Skeletal muscle satellite cell (primary cell): ENCODE data around the gene NAALADL1. TPM values are rescaled to one million over a fixed set of nuclear protein-coding genes. Genes with fewer than 3 reads are reported as not detected.

Experiments
- H3K27me3 ChIP-seq: 2 replicates; pipeline ENCODE4 v1.7.0; 2013; ENCODE audit warnings: low read length; ENCODE audit not compliant: control insufficient read depth, insufficient read depth
- H3K36me3 ChIP-seq: 2 replicates; pipeline ENCODE4 v1.7.0; 2013; ENCODE audit warnings: mild to moderate bottlenecking, control low read depth, low read length; ENCODE audit not compliant: insufficient read depth
- H3K4me1 ChIP-seq: 2 replicates; pipeline ENCODE4 v1.7.0; 2013; ENCODE audit warnings: low read length; ENCODE audit not compliant: control insufficient read depth, insufficient read depth
- H3K4me2 ChIP-seq: 2 replicates; pipeline ENCODE4 v1.7.0; 2013; ENCODE audit warnings: mild to moderate bottlenecking, low read length
- H3K4me3 ChIP-seq: 2 replicates; pipeline ENCODE4 v1.7.0; 2013; ENCODE audit warnings: low read length
- H3K9ac ChIP-seq: 2 replicates; pipeline ENCODE4 v1.7.0; 2013; ENCODE audit warnings: mild to moderate bottlenecking, low read depth, low read length, moderate library complexity
- H3K9me3 ChIP-seq: replicated peaks from 2 replicates; pipeline ENCODE4 v1.7.0; 2013; ENCODE audit warnings: mild to moderate bottlenecking, control low read depth, low read length
- total RNA-seq: library from RNA; depleted of rRNA; stranded (reverse); fragments of >200 nt; gene quantifications from 2 replicates; pipeline ENCODE4 v1.2.3, GENCODE V29; 2012; rRNA removed

Gene NAALADL1, protein sequence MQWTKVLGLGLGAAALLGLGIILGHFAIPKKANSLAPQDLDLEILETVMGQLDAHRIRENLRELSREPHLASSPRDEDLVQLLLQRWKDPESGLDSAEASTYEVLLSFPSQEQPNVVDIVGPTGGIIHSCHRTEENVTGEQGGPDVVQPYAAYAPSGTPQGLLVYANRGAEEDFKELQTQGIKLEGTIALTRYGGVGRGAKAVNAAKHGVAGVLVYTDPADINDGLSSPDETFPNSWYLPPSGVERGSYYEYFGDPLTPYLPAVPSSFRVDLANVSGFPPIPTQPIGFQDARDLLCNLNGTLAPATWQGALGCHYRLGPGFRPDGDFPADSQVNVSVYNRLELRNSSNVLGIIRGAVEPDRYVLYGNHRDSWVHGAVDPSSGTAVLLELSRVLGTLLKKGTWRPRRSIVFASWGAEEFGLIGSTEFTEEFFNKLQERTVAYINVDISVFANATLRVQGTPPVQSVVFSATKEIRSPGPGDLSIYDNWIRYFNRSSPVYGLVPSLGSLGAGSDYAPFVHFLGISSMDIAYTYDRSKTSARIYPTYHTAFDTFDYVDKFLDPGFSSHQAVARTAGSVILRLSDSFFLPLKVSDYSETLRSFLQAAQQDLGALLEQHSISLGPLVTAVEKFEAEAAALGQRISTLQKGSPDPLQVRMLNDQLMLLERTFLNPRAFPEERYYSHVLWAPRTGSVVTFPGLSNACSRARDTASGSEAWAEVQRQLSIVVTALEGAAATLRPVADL
- 11.1 and 14.2 TPM in 2 replicates for total RNA-seq

DNA sequence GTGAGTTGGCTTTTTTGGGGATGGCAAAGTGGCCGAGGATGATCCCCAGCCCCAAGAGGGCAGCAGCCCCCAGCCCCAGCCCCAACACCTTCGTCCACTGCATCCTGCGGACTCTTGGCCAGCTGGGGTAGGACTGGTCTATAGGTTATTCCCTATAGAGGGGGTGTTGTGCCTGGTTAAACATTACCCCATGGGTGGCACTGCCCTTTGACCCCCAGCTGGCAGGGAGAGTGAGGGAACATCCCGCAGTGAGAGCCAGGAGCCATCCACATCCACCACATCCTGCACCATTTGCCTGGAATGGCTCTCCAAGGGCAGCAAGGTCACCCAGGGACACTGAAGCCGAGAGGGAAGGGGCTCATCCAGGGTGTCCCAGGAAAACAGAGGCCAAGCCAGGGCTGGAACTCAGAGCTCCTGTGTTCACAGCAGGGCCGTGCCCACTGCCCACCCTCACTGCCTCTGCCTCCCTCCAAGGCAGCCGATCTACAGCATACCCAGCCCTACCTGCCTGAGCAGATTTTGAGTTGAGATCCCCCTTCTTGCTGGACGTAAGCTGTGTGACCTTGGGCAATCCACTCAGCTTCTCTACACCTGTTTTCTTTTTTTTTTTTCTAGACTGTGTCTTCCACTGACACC is at the start of gene NAALADL1:
NAALADL1 (minus strand) TSS at position 135 of the 636 bp plus-strand sequence; CDS start at position 103, 32 bp downstream.
- Histone ChIP-seq H3K4me3 (no peak within 1 kb of the TSS), H3K36me3 (no peaks in the 10 kb centered on the region), H3K4me2 (no peak within 1 kb of the TSS), H3K9ac (no peak within 1 kb of the TSS), H3K9me3 (no peaks in the 10 kb centered on the region), H3K27me3 (peaks cover 17% of the 10 kb centered on the region), H3K4me1 (no peaks in the 10 kb centered on the region)

GRCh38 chr11:65107751-65108468 is 49.6 kb upstream of the NAALADL1 start:
- no peaks in the 10 kb centered on the region for H3K9me3 ChIP-seq

GRCh38 chr11:65107078-65107477 is 48.7 kb upstream of the NAALADL1 start:
- H3K27me3 ChIP-seq, result no peaks in the 10 kb centered on the region

More at GRCh38 chr11:65107751-65108468, 49.6 kb upstream of the NAALADL1 start:
- H3K4me2 ChIP-seq, result no peak overlapping the region
- no peak overlapping the region for H3K9ac ChIP-seq
- H3K27me3 ChIP-seq, result no peaks in the 10 kb centered on the region
- no peak overlapping the region for H3K4me3 ChIP-seq
- peaks cover 10% of the 10 kb centered on the region for H3K36me3 ChIP-seq
- peaks cover 15% of the 10 kb centered on the region for H3K4me1 ChIP-seq

DNA sequence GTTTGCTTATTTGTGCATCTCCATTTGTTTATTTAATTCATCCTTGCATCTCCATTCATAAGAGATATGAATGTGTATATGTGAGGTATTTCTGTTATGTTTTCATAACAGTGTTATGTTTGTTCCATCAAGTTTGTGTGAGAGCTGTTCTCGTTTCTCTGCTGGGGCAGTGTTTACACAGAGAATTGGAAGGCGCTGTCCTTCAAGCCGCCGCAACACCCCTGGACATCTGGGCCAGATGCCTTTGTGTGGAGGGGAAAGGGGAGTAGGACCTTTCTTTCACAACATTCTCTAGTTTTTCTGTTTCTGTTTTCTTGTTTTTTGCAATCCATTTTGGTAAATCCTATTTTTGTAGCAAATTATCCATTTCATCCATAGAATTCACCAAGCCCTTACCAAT is 46.3 kb upstream of the NAALADL1 start:
- Histone ChIP-seq H3K9me3 (no peaks in the 10 kb centered on the region), H3K4me3 (no peak overlapping the region), H3K4me1 (peaks cover 7% of the 10 kb centered on the region), H3K9ac (no peak overlapping the region), H3K36me3 (peaks cover 10% of the 10 kb centered on the region), H3K27me3 (no peaks in the 10 kb centered on the region), H3K4me2 (no peak overlapping the region)

More at GRCh38 chr11:65107078-65107477, 48.7 kb upstream of the NAALADL1 start:
- H3K9ac ChIP-seq, result no peak overlapping the region
- peaks cover 10% of the 10 kb centered on the region for H3K36me3 ChIP-seq
- peaks cover 11% of the 10 kb centered on the region for H3K4me1 ChIP-seq
- H3K4me2 ChIP-seq, result no peak overlapping the region
- H3K4me3 ChIP-seq, result no peak overlapping the region
- H3K9me3 ChIP-seq, result no peaks in the 10 kb centered on the region

DNA sequence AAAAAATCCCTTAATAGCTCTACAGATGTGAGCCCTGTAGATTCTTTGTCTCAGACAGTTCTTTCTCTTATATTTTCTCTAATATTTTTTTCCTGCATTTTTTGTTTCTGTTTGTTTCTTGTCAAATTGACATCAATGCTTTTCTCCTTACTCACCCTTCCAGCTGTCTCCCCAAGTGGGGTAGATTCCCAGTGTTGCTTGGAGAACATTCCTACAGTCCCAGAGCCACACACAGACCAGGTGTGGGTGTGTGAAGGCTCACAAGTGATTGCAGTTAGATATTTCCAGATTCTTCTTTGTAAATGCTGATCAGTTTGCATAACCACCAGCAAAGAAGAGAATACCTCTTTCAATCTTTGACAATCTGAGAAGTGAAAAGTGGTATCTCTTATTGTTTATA is 45.1 kb upstream of the NAALADL1 start:
- H3K27me3 ChIP-seq, result no peaks in the 10 kb centered on the region
- no peaks in the 10 kb centered on the region for H3K9me3 ChIP-seq
- no peak overlapping the region for H3K4me2 ChIP-seq
- no peak overlapping the region for H3K9ac ChIP-seq
- H3K4me3 ChIP-seq, result no peak overlapping the region
- H3K36me3 ChIP-seq, result peaks cover 5% of the 10 kb centered on the region
- H3K4me1 ChIP-seq, result peaks cover 7% of the 10 kb centered on the region

- Histone ChIP-seq H3K9ac (no peak overlapping the region), H3K9me3 (no peaks in the 10 kb centered on the region), H3K4me1 (peaks cover 7% of the 10 kb centered on the region), H3K27me3 (no peaks in the 10 kb centered on the region), H3K36me3 (no peaks in the 10 kb centered on the region), H3K4me2 (no peak overlapping the region), H3K4me3 (no peak overlapping the region)
Measured at GRCh38 chr11:65102142-65103095, 44.1 kb upstream of the NAALADL1 start.

- Histone ChIP-seq H3K4me2 (no peak overlapping the region), H3K27me3 (no peaks in the 10 kb centered on the region), H3K4me3 (no peak overlapping the region), H3K4me1 (peaks cover 13% of the 10 kb centered on the region), H3K9ac (no peak overlapping the region), H3K9me3 (no peaks in the 10 kb centered on the region), H3K36me3 (no peaks in the 10 kb centered on the region)
Measured at GRCh38 chr11:65100674-65101350, 42.5 kb upstream of the NAALADL1 start.

GRCh38 chr11:65096926-65097325 is 38.6 kb upstream of the NAALADL1 start:
- Histone ChIP-seq H3K27me3 (no peaks in the 10 kb centered on the region), H3K4me1 (peaks cover 12% of the 10 kb centered on the region), H3K9ac (peak overlapping the region; percentile 44), H3K36me3 (no peaks in the 10 kb centered on the region), H3K4me3 (peak overlapping the region; percentile 77), H3K9me3 (no peaks in the 10 kb centered on the region), H3K4me2 (peak overlapping the region; percentile 82)

DNA sequence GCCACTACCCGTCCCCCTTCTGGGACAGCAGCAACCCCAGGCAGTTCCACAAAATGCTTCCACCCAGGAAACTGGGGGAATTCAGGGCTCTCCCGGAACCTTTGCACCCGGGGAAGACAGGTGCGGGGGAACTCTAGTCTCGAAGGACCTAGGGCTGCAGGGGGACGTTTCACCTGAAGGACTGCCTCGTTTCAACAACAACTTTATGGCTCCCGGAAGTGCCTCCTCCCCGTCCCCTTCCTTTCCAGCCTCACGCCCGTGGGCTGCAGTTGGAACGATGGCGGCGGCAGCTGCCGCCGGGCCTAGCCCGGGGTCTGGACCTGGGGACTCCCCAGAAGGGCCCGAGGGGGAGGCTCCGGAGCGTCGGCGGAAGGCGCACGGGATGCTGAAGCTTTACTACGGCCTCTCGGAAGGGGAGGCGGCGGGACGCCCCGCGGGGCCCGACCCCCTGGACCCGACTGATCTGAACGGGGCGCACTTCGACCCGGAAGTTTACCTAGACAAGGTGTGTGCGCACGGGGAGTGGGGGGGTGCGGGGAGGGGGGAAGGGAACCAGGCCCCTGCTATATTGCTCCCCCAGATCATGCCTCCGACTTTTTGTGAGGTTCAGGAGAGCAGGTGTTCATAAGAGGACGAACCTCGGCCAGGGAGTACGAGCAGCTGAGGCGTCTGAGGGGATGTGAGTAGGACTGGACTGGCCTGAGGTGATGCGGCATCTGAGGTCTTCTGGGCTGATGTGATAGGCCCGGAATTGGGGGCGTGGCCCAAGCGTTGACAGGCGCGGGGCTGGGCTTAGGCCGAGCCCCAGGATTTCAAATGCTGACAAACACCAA is 37.8 kb upstream of the NAALADL1 start, which contains the start of gene VPS51:
VPS51 (plus strand) TSS at position 241 of the 833 bp plus-strand sequence; CDS start at position 278, 37 bp downstream.
- no peaks in the 10 kb centered on the region for H3K9me3 ChIP-seq
- no peaks in the 10 kb centered on the region for H3K27me3 ChIP-seq
- H3K4me3 ChIP-seq, result peak within 1 kb of the TSS; percentile 77
- H3K4me2 ChIP-seq, result peak within 1 kb of the TSS; percentile 82
- H3K36me3 ChIP-seq, result no peaks in the 10 kb centered on the region
- H3K4me1 ChIP-seq, result peaks cover 10% of the 10 kb centered on the region
- H3K9ac ChIP-seq, result peak within 1 kb of the TSS; percentile 87
